HCT116 (cell line): Measurements from ENCODE around the gene FLG2. TPM values are rescaled to one million over a fixed set of nuclear protein-coding genes. Genes with fewer than 3 reads are reported as not detected.
A peak's percentile ranks its signal among the peaks of the same experiment; 100 is the strongest.

ENCODE experiments used
- ATAC-seq: fragments of 200-7000 bp; cut with Tn5 transposase; 2 replicates; pipeline ENCODE4 v1.9.1; 2020; ENCODE audit warnings: mild to moderate bottlenecking, moderate library complexity
- Bru-seq: library from RNA; stranded (reverse); fragments of 400-500 nt; gene quantifications from one replicate; lab custom pipeline; 2021; lab: Mats Ljungman, UMichigan
- BruChase-seq, 2 experiments: library from RNA; stranded (reverse); fragments of 400-500 nt; gene quantifications; one replicate each; lab custom pipeline; 2021; lab: Mats Ljungman, UMichigan
- BruUV-seq: library from RNA; stranded (reverse); fragments of 400-500 nt; replicated peaks from 2 replicates; lab custom pipeline; 2021; lab: Mats Ljungman, UMichigan
- CTCF ChIA-PET: fragments of 300-600 bp; sonication (Branson Sonifier 250); formaldehyde crosslinking; loops from one replicate; lab custom pipeline; 2021; ENCODE audit warnings: antibody characterized with exemption; lab: Charles Lee
- POLR2A ChIA-PET: fragments of 300-600, 350-600 bp; sonication (Branson Sonifier 250); formaldehyde crosslinking; loops from one replicate; lab custom pipeline; 2021; ENCODE audit warnings: antibody characterized with exemption; lab: Charles Lee
- RAD21 ChIA-PET, 2 experiments: fragments of 300-600 bp; sonication (Branson Sonifier 250); formaldehyde crosslinking; loops; one replicate each; lab custom pipeline; 2023; ENCODE audit warnings: low total read pairs in 2 of 2; ENCODE audit not compliant: uncharacterized antibody in 2 of 2, unreplicated experiment in 2 of 2, low non-redundant PET in 1 of 2; lab: Charles Lee
- DNase-seq: peaks from one replicate; pipeline ENCODE4 v3.0.0-alpha.2; 2010; ENCODE audit warnings: low read depth, low spot score
- H2AFZ ChIP-seq: fragments of 200-600 bp; shearing (Covaris generic), sonication (generic); 2 replicates; pipeline ENCODE4 v1.6.1; 2017; ENCODE audit warnings: low read depth, mixed run types, mixed read lengths, antibody characterized with exemption, low read length; ENCODE audit not compliant: poor library complexity, severe bottlenecking
- H3K27ac ChIP-seq: 2 replicates; pipeline ENCODE4 v1.5.1; 2012; ENCODE audit warnings: low read depth, low read length
- H3K27me3 ChIP-seq: fragments of 200-600 bp; sonication (generic); 2 replicates; pipeline ENCODE4 v1.6.1; 2016; ENCODE audit warnings: mixed run types, low read length, mixed read lengths; ENCODE audit not compliant: insufficient read depth
- H3K36me3 ChIP-seq, 2 experiments: fragments of 200-500 bp in 1 of 2; fragments of 200-600 bp in 1 of 2; sonication (Bioruptor generic) in 1 of 2; sonication (generic) in 1 of 2; 2 replicates each; pipeline versions ENCODE4 v1.5.1 to v1.6.1; 2014 to 2016; ENCODE audit warnings: low read length in 2 of 2, inconsistent platforms in 1 of 2, mixed read lengths in 1 of 2, mixed run types in 1 of 2; ENCODE audit not compliant: insufficient read depth in 2 of 2, control insufficient read depth in 1 of 2
- H3K4me1 ChIP-seq, 2 experiments: fragments of 200-600 bp in 1 of 2; sonication (generic) in 1 of 2; 2 replicates each; pipeline versions ENCODE4 v1.5.1 to v1.6.1; 2012 to 2017; ENCODE audit warnings: low read length in 2 of 2, inconsistent platforms in 1 of 2, mild to moderate bottlenecking in 1 of 2, mixed read lengths in 1 of 2, mixed run types in 1 of 2, moderate library complexity in 1 of 2; ENCODE audit not compliant: insufficient read depth in 2 of 2, control insufficient read depth in 1 of 2
- H3K4me2 ChIP-seq: fragments of 200-600 bp; sonication (generic); 2 replicates; pipeline ENCODE4 v1.6.1; 2017; ENCODE audit warnings: mixed run types, low read length, mixed read lengths
- H3K4me3 ChIP-seq, 2 experiments: fragments of 200-600 bp in 1 of 2; sonication (generic) in 1 of 2; replicated peaks in 1 of 2; 2 replicates each; pipeline ENCODE4 v1.5.1; 2011 to 2016; ENCODE audit warnings: low read length in 2 of 2, control low read depth in 1 of 2, low read depth in 1 of 2, mild to moderate bottlenecking in 1 of 2, mixed read lengths in 1 of 2, mixed run types in 1 of 2
- H3K79me2 ChIP-seq: fragments of 200-600 bp; sonication (generic); 2 replicates; pipeline ENCODE4 v1.6.1; 2017; ENCODE audit warnings: mild to moderate bottlenecking, mixed run types, low read length, moderate library complexity, mixed read lengths; ENCODE audit not compliant: insufficient read depth
- H3K9ac ChIP-seq: fragments of 200-600 bp; sonication (generic); 2 replicates; pipeline ENCODE4 v1.6.1; 2016; ENCODE audit warnings: low read length, mixed read lengths
- H3K9me2 ChIP-seq: fragments of 200-600 bp; sonication (generic), shearing (Covaris generic); 2 replicates; pipeline ENCODE4 v1.6.1; 2017; ENCODE audit warnings: mixed run types, mild to moderate bottlenecking, moderate library complexity; ENCODE audit not compliant: insufficient read depth
- H3K9me3 ChIP-seq, 2 experiments: fragments of 200-500 bp in 1 of 2; fragments of 200-600 bp in 1 of 2; sonication (Bioruptor generic) in 1 of 2; sonication (generic) in 1 of 2; 2 replicates each; pipeline ENCODE4 v1.6.1; 2014 to 2017; ENCODE audit warnings: low read length in 2 of 2, mixed read lengths in 2 of 2, inconsistent platforms in 1 of 2, low read depth in 1 of 2, mild to moderate bottlenecking in 1 of 2, mixed run types in 1 of 2, moderate library complexity in 1 of 2; ENCODE audit not compliant: control insufficient read depth in 1 of 2, insufficient read depth in 1 of 2
- H4K20me1 ChIP-seq: fragments of 200-600 bp; sonication (generic), shearing (Covaris generic); 2 replicates; pipeline ENCODE4 v1.6.1; 2017; ENCODE audit warnings: mixed run types, mild to moderate bottlenecking, moderate library complexity; ENCODE audit not compliant: insufficient read depth
- EGR1 ChIP-seq: IDR thresholded peaks from 2 replicates; pipeline ENCODE4 v1.6.1; 2012; ENCODE audit warnings: low read depth
- EZH2 ChIP-seq: fragments of 200-600 bp; sonication (generic); IDR thresholded peaks from 2 replicates; pipeline ENCODE4 v1.6.1; 2017; ENCODE audit warnings: antibody characterized with exemption, mixed run types
- EZH2phosphoT487 ChIP-seq: fragments of 200-600 bp; IDR thresholded peaks from 2 replicates; pipeline ENCODE4 v1.6.1; 2018; ENCODE audit warnings: antibody characterized with exemption, borderline replicate concordance
- SRF ChIP-seq: IDR thresholded peaks from 2 replicates; pipeline ENCODE4 v1.6.1; 2012; ENCODE audit warnings: low read depth
- YY1 ChIP-seq: IDR thresholded peaks from 2 replicates; pipeline ENCODE4 v1.6.1; 2011; ENCODE audit warnings: low read length, low read depth, moderate library complexity, mild to moderate bottlenecking; ENCODE audit not compliant: insufficient replicate concordance; ENCODE audit errors: extremely low read depth
- intact Hi-C: fragments of 100-400 bp; cut with micrococcal nuclease; formaldehyde crosslinking; loops from 2 replicates; pipeline ENCODE4 v1.10.0; 2022
- long read RNA-seq: library from polyadenylated mRNA; unstranded; transcript quantifications from one replicate; pipeline ENCODE4 v2.0.0, GENCODE V29; 2021; ENCODE audit not compliant: unreplicated experiment
- polyA plus RNA-seq: library from polyadenylated mRNA; unstranded; fragments of >200 nt; gene quantifications from 2 replicates; pipeline ENCODE4 v1.2.1, GENCODE V29; 2012; ENCODE audit warnings: missing spikeins
- total RNA-seq: library from RNA; stranded (reverse); gene quantifications from one replicate; pipeline ENCODE4 v1.2.1, GENCODE V29; 2021; ENCODE audit not compliant: unreplicated experiment
- TF ChIP-seq, protein P1 (sequence below): IDR thresholded peaks from 2 replicates; pipeline ENCODE4 v1.6.1; 2012
- TF ChIP-seq, protein P2 (sequence below), 3 experiments: fragments of 200-600 bp in 1 of 3; sonication (generic) in 1 of 3; IDR thresholded peaks in 2 of 3; conservative IDR thresholded peaks in 1 of 3; 2 replicates each; pipeline ENCODE4 v1.5.1; 2012 to 2017; ENCODE audit warnings: low read depth in 2 of 3, low read length in 2 of 3, antibody characterized with exemption in 1 of 3, borderline replicate concordance in 1 of 3, control low read depth in 1 of 3, mild to moderate bottlenecking in 1 of 3, mixed read lengths in 1 of 3, mixed run types in 1 of 3, moderate library complexity in 1 of 3; ENCODE audit not compliant: insufficient read depth in 1 of 3

The FLG2 gene
- total RNA-seq, result not detected
- polyA plus RNA-seq, result not detected in 2 replicates
- not detected for Bru-seq, nascent RNA
- BruChase-seq, experiment 1, labeled RNA remaining after a 6-hour chase, result not detected
- BruChase-seq, experiment 2, labeled RNA remaining after a 2-hour chase, result not detected
- long read RNA-seq, result 0 reads

GRCh38 chr1:152359906-152360305, at the start of gene FLG2:
FLG2 (minus strand) TSS chr1:152360006; CDS start chr1:152358884, 1,122 bp downstream.
- ChIA-PET RAD21 (no interaction called here), POLR2A (no interaction called here), CTCF (interaction anchor here (1.0 to 1.3 kb wide), 3 partner anchors 13 to 39 kb away, joined by 3 to 5 read pairs (median 3); no protein-coding TSS in a partner anchor)
- H2AFZ ChIP-seq, result no peak within 1 kb of the TSS
- TF ChIP-seq YY1 (no peak), SRF (no peak), EZH2 (no peak), EZH2phosphoT487 (no peak)
- TF ChIP-seq, protein P1, sequence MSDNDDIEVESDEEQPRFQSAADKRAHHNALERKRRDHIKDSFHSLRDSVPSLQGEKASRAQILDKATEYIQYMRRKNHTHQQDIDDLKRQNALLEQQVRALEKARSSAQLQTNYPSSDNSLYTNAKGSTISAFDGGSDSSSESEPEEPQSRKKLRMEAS, result no peak
- H3K27ac ChIP-seq, result no peak within 1 kb of the TSS
- no peaks in the 10 kb centered on the region; the same call in 1 of the 2 replicates for H3K9me2 ChIP-seq
- H4K20me1 ChIP-seq, result no peaks in the 10 kb centered on the region
- no peak within 1 kb of the TSS for H3K4me3 ChIP-seq
- DNase-seq (no peak), ATAC-seq (no peak)
- H3K4me2 ChIP-seq, result no peak within 1 kb of the TSS
- 0 out of 2 replicates have a peak, but pooled peaks cover 6% of the 10 kb centered on the region for H3K27me3 ChIP-seq
- BruUV-seq, result no TSS peak
- no peaks in the 10 kb centered on the region for H3K4me1 ChIP-seq
- no peak within 1 kb of the TSS for H3K9ac ChIP-seq
- intact Hi-C loops, result no loop called here
- H3K79me2 ChIP-seq, result no peaks in the 10 kb centered on the region
- no peaks in the 10 kb centered on the region for H3K36me3 ChIP-seq
- no peaks in the 10 kb centered on the region for H3K9me3 ChIP-seq

- Histone ChIP-seq H3K27me3 (0 out of 2 replicates have a peak, but pooled peaks cover 8% of the 10 kb centered on the region), H3K9me3 (no peaks in the 10 kb centered on the region), H3K9me2 (no peaks in the 10 kb centered on the region), H3K27ac (no peak overlapping the region), H3K4me2 (no peak overlapping the region), H3K4me1 (no peaks in the 10 kb centered on the region), H2AFZ (no peak overlapping the region), H3K79me2 (no peaks in the 10 kb centered on the region), H3K9ac (no peak overlapping the region), H3K4me3 (no peak overlapping the region), H3K36me3 (no peaks in the 10 kb centered on the region), H4K20me1 (no peaks in the 10 kb centered on the region)
- ChIA-PET CTCF (interaction anchor here (1.2 to 2.7 kb wide), 3 partner anchors 9 to 85 kb away, joined by 3 to 20 read pairs (median 8); no protein-coding TSS in a partner anchor), POLR2A (no interaction called here), RAD21 (no interaction called here)
- no TSS peak for BruUV-seq
- DNase-seq (no peak), ATAC-seq (peak; percentile 64)
- TF ChIP-seq, protein P2, sequence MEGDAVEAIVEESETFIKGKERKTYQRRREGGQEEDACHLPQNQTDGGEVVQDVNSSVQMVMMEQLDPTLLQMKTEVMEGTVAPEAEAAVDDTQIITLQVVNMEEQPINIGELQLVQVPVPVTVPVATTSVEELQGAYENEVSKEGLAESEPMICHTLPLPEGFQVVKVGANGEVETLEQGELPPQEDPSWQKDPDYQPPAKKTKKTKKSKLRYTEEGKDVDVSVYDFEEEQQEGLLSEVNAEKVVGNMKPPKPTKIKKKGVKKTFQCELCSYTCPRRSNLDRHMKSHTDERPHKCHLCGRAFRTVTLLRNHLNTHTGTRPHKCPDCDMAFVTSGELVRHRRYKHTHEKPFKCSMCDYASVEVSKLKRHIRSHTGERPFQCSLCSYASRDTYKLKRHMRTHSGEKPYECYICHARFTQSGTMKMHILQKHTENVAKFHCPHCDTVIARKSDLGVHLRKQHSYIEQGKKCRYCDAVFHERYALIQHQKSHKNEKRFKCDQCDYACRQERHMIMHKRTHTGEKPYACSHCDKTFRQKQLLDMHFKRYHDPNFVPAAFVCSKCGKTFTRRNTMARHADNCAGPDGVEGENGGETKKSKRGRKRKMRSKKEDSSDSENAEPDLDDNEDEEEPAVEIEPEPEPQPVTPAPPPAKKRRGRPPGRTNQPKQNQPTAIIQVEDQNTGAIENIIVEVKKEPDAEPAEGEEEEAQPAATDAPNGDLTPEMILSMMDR (IDR thresholded peaks at IDR 0.05 in 2 of 3, conservative IDR thresholded peaks at IDR 0.05 in 1 of 3; ENCODE audit: borderline replicate concordance in 1 of 3, insufficient read depth in 1 of 3, low read depth in 2 of 3, low read length in 2 of 3), result peak in 1 of 3 experiments; percentile 16; a peak in 1 of 6 replicates
- TF ChIP-seq EGR1, result no peak
- intact Hi-C loops, result no loop called here
Measured at GRCh38 chr1:152408664-152409063, 48.9 kb upstream of the FLG2 start.
